K562 (cell line): ENCODE results near the gene UTP4. TPM values are rescaled to one million over a fixed set of nuclear protein-coding genes. Genes with fewer than 3 reads are reported as not detected.
A peak's percentile ranks its signal among the peaks of the same experiment; 100 is the strongest.

Experiments used
- ARNT ChIP-seq, 2 experiments: fragments of 450-650 bp; IDR thresholded peaks; 2 replicates each; pipeline ENCODE4 v1.6.1; 2016; ENCODE audit warnings: mild to moderate bottlenecking in 1 of 2
- BHLHE40 ChIP-seq: IDR thresholded peaks from 2 replicates; pipeline ENCODE4 v1.6.1; 2011; ENCODE audit warnings: low read length, improper control_type of control experiment
- BRD9 ChIP-seq: fragments of 450-650 bp; IDR thresholded peaks from 2 replicates; pipeline ENCODE4 v1.6.1; 2018; ENCODE audit warnings: low read depth; ENCODE audit not compliant: partially characterized antibody
- CEBPB ChIP-seq: fragments of 450-650 bp; IDR thresholded peaks from 2 replicates; pipeline ENCODE4 v1.6.1; 2016; ENCODE audit warnings: missing genetic modification characterization, missing compliant biosample characterization
- EP300 ChIP-seq: IDR thresholded peaks from 2 replicates; pipeline ENCODE4 v1.6.1; 2012; ENCODE audit warnings: low read length, improper control_type of control experiment
- HIVEP1 ChIP-seq: fragments of 250-450 bp; sonication (Bioruptor Pico); IDR thresholded peaks from 2 replicates; pipeline ENCODE4 v1.4.0; 2020; ENCODE audit warnings: mild to moderate bottlenecking
- KLF16 ChIP-seq: IDR thresholded peaks from 2 replicates; pipeline ENCODE4 v1.6.1; 2016; ENCODE audit warnings: antibody characterized with exemption
- MCM7 ChIP-seq, 2 experiments: fragments of 450-650 bp; IDR thresholded peaks; 2 replicates each; pipeline ENCODE4 v1.6.1; 2016 to 2018
- RBM14 ChIP-seq: fragments of 200-400 bp; formaldehyde crosslinking; IDR thresholded peaks from 2 replicates; pipeline ENCODE4 v1.6.1; 2018; ENCODE audit warnings: low read depth, mild to moderate bottlenecking, low read length, moderate library complexity, borderline replicate concordance; ENCODE audit not compliant: insufficient read depth
- SLC30A9 ChIP-seq: fragments of 250-450 bp; sonication (Bioruptor Pico); IDR thresholded peaks from 2 replicates; pipeline ENCODE4 v1.8.0; 2022; ENCODE audit warnings: mild to moderate bottlenecking, moderate library complexity
- TRIM24 ChIP-seq, 2 experiments: fragments of 450-650 bp; IDR thresholded peaks; 2 replicates each; pipeline ENCODE4 v1.6.1; 2016
- ZNF121 ChIP-seq: sonication (generic); formaldehyde crosslinking; conservative IDR thresholded peaks from 2 replicates; pipeline ENCODE4 v1.8.0; 2022; ENCODE audit warnings: missing genetic modification reagents
- ZNF175 ChIP-seq: fragments of 200-800 bp; sonication (Bioruptor generic); IDR thresholded peaks from 2 replicates; pipeline ENCODE4 v1.6.1; 2016; ENCODE audit warnings: low read depth, mild to moderate bottlenecking, missing genetic modification characterization, missing compliant biosample characterization
- ZNF76 ChIP-seq: fragments of 250-450 bp; sonication (Bioruptor Pico); IDR thresholded peaks from 2 replicates; pipeline ENCODE4 v1.4.0; 2020; ENCODE audit warnings: mild to moderate bottlenecking, moderate library complexity, borderline replicate concordance
- polyA plus RNA-seq, 8 experiments: library from polyadenylated mRNA; depleted of rRNA in 4 of 8; stranded (reverse) in 5 of 8; unstranded in 3 of 8; fragments of >200 nt; fragmentation: Nextera tagmentation in 2 of 8; fragmentation: Illumina TruSeq in 1 of 8; extraction: Ambion mirVana in 2 of 8; extraction: Trizol in 1 of 8; gene quantifications; 2 replicates each; pipeline versions ENCODE4 v1.2.1 to v1.2.3, GENCODE V29; 2011 to 2014; ENCODE audit warnings: inconsistent platforms in 1 of 8, missing spikeins in 1 of 8
- total RNA-seq, 7 experiments: library from RNA; depleted of rRNA in 6 of 7; stranded (reverse); fragments of >200 nt in 6 of 7; fragmentation: Illumina TruSeq in 2 of 7; extraction: Trizol in 2 of 7; gene quantifications; 2 replicates each; pipeline versions ENCODE4 v1.2.1 to v1.2.3, GENCODE V29; 2011 to 2021; ENCODE audit warnings: low replicate concordance in 1 of 7
- TF ChIP-seq, protein P1 (sequence below): sonication (generic); formaldehyde crosslinking; IDR thresholded peaks from 2 replicates; pipeline ENCODE4 v1.8.0; 2023; ENCODE audit warnings: mild to moderate bottlenecking, missing genetic modification reagents
- TF ChIP-seq, protein P2 (sequence below): fragments of 250-450 bp; sonication (Bioruptor Pico); IDR thresholded peaks from 2 replicates; pipeline ENCODE4 v1.4.0; 2020
- TF ChIP-seq, protein P3 (sequence below), 2 experiments: IDR thresholded peaks; 2 replicates each; pipeline ENCODE4 v1.6.1; 2011; ENCODE audit warnings: borderline replicate concordance in 1 of 2, control low read depth in 1 of 2, low read depth in 1 of 2, low read length in 1 of 2, mild to moderate bottlenecking in 1 of 2, mixed read lengths in 1 of 2, moderate library complexity in 1 of 2; ENCODE audit not compliant: insufficient read depth in 1 of 2, insufficient read length in 1 of 2, poor library complexity in 1 of 2, severe bottlenecking in 1 of 2; ENCODE audit errors: extremely low read depth in 1 of 2
- TF ChIP-seq, protein P4 (sequence below): fragments of 250-450 bp; sonication (Bioruptor Pico); IDR thresholded peaks from 2 replicates; pipeline ENCODE4 v1.5.0; 2021; ENCODE audit warnings: mild to moderate bottlenecking, borderline replicate concordance

UTP4 gene
- total and polyA plus RNA-seq, 9 of the 15 experiments (the other 6 are each of a cell fraction or from before 2014, with no cell fraction given) = 46.1 to 203 (median 145) TPM

DNA sequence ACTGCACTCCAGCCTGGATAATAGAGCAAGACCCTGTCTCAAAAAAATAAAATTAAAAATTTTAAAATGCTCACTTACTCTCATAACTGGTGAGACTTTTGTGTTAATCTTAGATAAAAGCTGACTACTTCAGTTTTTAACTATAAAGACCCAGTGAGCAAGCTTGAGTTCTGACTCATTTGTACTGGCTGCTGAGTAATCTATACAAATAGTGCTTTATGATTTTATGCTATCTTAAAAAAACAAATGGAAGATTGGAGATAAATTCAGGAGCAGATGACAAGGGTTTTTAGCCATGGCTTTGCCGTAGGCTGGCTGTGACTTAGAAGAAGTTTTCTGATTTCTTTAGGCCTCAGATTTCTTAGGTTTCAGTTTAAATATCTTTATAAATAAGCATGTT, 85.0 kb downstream of the UTP4 start (continued):
- TF ChIP-seq ZNF175 (no peak), CEBPB (tag) (no peak), ARNT (IDR thresholded peaks at IDR 0.05) (no peak), ZNF121 (CRISPR knock-in tag) (no peak), MCM7 (IDR thresholded peaks at IDR 0.05) (no peak), ZNF76 (no peak), BRD9 (no peak), BHLHE40 (no peak), SLC30A9 (no peak), TRIM24 (IDR thresholded peaks at IDR 0.05) (no peak), HIVEP1 (CRISPR knock-in tag) (no peak), RBM14 (no peak), EP300 (peak; percentile 52; the same call in 1 of the 2 replicates), KLF16 (0 out of 2 replicates have a peak, but pooled peaks have one; percentile 28)
- TF ChIP-seq, protein P1, sequence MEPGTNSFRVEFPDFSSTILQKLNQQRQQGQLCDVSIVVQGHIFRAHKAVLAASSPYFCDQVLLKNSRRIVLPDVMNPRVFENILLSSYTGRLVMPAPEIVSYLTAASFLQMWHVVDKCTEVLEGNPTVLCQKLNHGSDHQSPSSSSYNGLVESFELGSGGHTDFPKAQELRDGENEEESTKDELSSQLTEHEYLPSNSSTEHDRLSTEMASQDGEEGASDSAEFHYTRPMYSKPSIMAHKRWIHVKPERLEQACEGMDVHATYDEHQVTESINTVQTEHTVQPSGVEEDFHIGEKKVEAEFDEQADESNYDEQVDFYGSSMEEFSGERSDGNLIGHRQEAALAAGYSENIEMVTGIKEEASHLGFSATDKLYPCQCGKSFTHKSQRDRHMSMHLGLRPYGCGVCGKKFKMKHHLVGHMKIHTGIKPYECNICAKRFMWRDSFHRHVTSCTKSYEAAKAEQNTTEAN (CRISPR knock-in tag) = no peak
- TF ChIP-seq, protein P2, sequence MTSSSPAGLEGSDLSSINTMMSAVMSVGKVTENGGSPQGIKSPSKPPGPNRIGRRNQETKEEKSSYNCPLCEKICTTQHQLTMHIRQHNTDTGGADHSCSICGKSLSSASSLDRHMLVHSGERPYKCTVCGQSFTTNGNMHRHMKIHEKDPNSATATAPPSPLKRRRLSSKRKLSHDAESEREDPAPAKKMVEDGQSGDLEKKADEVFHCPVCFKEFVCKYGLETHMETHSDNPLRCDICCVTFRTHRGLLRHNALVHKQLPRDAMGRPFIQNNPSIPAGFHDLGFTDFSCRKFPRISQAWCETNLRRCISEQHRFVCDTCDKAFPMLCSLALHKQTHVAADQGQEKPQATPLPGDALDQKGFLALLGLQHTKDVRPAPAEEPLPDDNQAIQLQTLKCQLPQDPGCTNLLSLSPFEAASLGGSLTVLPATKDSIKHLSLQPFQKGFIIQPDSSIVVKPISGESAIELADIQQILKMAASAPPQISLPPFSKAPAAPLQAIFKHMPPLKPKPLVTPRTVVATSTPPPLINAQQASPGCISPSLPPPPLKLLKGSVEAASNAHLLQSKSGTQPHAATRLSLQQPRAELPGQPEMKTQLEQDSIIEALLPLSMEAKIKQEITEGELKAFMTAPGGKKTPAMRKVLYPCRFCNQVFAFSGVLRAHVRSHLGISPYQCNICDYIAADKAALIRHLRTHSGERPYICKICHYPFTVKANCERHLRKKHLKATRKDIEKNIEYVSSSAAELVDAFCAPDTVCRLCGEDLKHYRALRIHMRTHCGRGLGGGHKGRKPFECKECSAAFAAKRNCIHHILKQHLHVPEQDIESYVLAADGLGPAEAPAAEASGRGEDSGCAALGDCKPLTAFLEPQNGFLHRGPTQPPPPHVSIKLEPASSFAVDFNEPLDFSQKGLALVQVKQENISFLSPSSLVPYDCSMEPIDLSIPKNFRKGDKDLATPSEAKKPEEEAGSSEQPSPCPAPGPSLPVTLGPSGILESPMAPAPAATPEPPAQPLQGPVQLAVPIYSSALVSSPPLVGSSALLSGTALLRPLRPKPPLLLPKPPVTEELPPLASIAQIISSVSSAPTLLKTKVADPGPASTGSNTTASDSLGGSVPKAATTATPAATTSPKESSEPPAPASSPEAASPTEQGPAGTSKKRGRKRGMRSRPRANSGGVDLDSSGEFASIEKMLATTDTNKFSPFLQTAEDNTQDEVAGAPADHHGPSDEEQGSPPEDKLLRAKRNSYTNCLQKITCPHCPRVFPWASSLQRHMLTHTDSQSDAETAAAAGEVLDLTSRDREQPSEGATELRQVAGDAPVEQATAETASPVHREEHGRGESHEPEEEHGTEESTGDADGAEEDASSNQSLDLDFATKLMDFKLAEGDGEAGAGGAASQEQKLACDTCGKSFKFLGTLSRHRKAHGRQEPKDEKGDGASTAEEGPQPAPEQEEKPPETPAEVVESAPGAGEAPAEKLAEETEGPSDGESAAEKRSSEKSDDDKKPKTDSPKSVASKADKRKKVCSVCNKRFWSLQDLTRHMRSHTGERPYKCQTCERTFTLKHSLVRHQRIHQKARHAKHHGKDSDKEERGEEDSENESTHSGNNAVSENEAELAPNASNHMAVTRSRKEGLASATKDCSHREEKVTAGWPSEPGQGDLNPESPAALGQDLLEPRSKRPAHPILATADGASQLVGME (CRISPR knock-in tag) = no peak
- TF ChIP-seq, protein P3, sequence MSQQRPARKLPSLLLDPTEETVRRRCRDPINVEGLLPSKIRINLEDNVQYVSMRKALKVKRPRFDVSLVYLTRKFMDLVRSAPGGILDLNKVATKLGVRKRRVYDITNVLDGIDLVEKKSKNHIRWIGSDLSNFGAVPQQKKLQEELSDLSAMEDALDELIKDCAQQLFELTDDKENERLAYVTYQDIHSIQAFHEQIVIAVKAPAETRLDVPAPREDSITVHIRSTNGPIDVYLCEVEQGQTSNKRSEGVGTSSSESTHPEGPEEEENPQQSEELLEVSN (IDR thresholded peaks at IDR 0.05; ENCODE audit: borderline replicate concordance in 1 of 2, extremely low read depth in 1 of 2, insufficient read depth in 1 of 2, insufficient read length in 1 of 2, low read depth in 1 of 2, low read length in 1 of 2, poor library complexity in 1 of 2, severe bottlenecking in 1 of 2) = no peak
- TF ChIP-seq, protein P4, sequence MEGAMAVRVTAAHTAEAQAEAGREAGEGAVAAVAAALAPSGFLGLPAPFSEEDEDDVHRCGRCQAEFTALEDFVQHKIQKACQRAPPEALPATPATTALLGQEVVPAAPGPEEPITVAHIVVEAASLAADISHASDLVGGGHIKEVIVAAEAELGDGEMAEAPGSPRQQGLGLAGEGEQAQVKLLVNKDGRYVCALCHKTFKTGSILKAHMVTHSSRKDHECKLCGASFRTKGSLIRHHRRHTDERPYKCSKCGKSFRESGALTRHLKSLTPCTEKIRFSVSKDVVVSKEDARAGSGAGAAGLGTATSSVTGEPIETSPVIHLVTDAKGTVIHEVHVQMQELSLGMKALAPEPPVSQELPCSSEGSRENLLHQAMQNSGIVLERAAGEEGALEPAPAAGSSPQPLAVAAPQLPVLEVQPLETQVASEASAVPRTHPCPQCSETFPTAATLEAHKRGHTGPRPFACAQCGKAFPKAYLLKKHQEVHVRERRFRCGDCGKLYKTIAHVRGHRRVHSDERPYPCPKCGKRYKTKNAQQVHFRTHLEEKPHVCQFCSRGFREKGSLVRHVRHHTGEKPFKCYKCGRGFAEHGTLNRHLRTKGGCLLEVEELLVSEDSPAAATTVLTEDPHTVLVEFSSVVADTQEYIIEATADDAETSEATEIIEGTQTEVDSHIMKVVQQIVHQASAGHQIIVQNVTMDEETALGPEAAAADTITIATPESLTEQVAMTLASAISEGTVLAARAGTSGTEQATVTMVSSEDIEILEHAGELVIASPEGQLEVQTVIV (CRISPR knock-in tag) = no peak
